ENCODE results near the gene EPS8L1.

DNA sequence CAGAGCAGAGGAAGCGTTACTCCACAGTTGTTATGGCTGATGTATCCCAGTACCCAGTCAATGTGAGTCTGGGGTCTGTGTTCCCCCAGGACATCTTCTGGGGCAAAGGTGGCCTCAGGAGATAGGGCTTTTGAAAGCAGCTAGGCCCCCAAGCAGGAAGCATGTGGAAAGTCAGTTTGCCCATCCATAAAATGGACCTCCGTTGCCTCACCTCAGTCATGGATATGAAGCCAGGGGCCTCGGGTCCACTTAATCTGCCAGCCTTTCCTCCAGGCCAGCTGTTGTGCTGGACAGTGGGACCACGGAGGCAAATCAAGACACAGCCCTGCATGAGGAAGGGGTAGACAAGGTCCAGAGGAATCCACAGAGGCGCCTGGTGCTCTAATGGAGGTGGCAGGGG lies 3.3 kb downstream of the EPS8L1 start:
- TF ChIP-seq, protein P1, sequence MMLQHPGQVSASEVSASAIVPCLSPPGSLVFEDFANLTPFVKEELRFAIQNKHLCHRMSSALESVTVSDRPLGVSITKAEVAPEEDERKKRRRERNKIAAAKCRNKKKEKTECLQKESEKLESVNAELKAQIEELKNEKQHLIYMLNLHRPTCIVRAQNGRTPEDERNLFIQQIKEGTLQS (IDR thresholded peaks at IDR 0.05) = no peak
- TF ChIP-seq EZH2phosphoT487 (IDR thresholded peaks at IDR 0.05; ENCODE audit: borderline replicate concordance) (no peak), POLR2AphosphoS5 (IDR thresholded peaks at IDR 0.05; ENCODE audit: low read depth, low read length) (no peak), POLR2A (IDR thresholded peaks at IDR 0.05; ENCODE audit: borderline replicate concordance, extremely low read depth, insufficient read depth, insufficient read length) (no peak)
- TF ChIP-seq, protein P2, sequence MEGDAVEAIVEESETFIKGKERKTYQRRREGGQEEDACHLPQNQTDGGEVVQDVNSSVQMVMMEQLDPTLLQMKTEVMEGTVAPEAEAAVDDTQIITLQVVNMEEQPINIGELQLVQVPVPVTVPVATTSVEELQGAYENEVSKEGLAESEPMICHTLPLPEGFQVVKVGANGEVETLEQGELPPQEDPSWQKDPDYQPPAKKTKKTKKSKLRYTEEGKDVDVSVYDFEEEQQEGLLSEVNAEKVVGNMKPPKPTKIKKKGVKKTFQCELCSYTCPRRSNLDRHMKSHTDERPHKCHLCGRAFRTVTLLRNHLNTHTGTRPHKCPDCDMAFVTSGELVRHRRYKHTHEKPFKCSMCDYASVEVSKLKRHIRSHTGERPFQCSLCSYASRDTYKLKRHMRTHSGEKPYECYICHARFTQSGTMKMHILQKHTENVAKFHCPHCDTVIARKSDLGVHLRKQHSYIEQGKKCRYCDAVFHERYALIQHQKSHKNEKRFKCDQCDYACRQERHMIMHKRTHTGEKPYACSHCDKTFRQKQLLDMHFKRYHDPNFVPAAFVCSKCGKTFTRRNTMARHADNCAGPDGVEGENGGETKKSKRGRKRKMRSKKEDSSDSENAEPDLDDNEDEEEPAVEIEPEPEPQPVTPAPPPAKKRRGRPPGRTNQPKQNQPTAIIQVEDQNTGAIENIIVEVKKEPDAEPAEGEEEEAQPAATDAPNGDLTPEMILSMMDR (IDR thresholded peaks at IDR 0.05 in 2 of 3, conservative IDR thresholded peaks at IDR 0.05 in 1 of 3; ENCODE audit: borderline replicate concordance in 1 of 3, insufficient read depth in 1 of 3, low read depth in 2 of 3, low read length in 2 of 3) = no peak
- TF ChIP-seq, protein P3, sequence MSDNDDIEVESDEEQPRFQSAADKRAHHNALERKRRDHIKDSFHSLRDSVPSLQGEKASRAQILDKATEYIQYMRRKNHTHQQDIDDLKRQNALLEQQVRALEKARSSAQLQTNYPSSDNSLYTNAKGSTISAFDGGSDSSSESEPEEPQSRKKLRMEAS (IDR thresholded peaks at IDR 0.05) = no peak

All from HCT116 (cell line).